ENCODE results near the gene LEFTY2.

GRCh38 chr1:225889743-225890142 lies 51.3 kb downstream of the LEFTY2 start:
- TF ChIP-seq CTCF (IDR thresholded peaks at IDR 0.05 in 2 of 3, conservative IDR thresholded peaks at IDR 0.05 in 1 of 3; ENCODE audit: control insufficient read depth in 2 of 3, extremely low read depth in 1 of 3, insufficient read depth in 1 of 3, low read depth in 3 of 3, low read length in 3 of 3) (no peak), CEBPZ (IDR thresholded peaks at IDR 0.05; ENCODE audit: low read depth, low read length) (no peak), POLR2AphosphoS2 (IDR thresholded peaks at IDR 0.05; ENCODE audit: low read depth, low read length) (no peak), FOXM1 (IDR thresholded peaks at IDR 0.05; ENCODE audit: low read depth, low read length) (no peak), HDAC6 (IDR thresholded peaks at IDR 0.05; ENCODE audit: unreplicated experiment) (no peak), CREB1 (IDR thresholded peaks at IDR 0.05; ENCODE audit: low read depth) (no peak), NRF1 (conservative IDR thresholded peaks at IDR 0.05; ENCODE audit: low read depth, low read length) (no peak)
